Measurements from ENCODE around the gene GRAMD1A.

Gene GRAMD1A

GRCh38 chr19:34999498-35000337, at the start of gene GRAMD1A (continued):
- TF ChIP-seq, protein P1, sequence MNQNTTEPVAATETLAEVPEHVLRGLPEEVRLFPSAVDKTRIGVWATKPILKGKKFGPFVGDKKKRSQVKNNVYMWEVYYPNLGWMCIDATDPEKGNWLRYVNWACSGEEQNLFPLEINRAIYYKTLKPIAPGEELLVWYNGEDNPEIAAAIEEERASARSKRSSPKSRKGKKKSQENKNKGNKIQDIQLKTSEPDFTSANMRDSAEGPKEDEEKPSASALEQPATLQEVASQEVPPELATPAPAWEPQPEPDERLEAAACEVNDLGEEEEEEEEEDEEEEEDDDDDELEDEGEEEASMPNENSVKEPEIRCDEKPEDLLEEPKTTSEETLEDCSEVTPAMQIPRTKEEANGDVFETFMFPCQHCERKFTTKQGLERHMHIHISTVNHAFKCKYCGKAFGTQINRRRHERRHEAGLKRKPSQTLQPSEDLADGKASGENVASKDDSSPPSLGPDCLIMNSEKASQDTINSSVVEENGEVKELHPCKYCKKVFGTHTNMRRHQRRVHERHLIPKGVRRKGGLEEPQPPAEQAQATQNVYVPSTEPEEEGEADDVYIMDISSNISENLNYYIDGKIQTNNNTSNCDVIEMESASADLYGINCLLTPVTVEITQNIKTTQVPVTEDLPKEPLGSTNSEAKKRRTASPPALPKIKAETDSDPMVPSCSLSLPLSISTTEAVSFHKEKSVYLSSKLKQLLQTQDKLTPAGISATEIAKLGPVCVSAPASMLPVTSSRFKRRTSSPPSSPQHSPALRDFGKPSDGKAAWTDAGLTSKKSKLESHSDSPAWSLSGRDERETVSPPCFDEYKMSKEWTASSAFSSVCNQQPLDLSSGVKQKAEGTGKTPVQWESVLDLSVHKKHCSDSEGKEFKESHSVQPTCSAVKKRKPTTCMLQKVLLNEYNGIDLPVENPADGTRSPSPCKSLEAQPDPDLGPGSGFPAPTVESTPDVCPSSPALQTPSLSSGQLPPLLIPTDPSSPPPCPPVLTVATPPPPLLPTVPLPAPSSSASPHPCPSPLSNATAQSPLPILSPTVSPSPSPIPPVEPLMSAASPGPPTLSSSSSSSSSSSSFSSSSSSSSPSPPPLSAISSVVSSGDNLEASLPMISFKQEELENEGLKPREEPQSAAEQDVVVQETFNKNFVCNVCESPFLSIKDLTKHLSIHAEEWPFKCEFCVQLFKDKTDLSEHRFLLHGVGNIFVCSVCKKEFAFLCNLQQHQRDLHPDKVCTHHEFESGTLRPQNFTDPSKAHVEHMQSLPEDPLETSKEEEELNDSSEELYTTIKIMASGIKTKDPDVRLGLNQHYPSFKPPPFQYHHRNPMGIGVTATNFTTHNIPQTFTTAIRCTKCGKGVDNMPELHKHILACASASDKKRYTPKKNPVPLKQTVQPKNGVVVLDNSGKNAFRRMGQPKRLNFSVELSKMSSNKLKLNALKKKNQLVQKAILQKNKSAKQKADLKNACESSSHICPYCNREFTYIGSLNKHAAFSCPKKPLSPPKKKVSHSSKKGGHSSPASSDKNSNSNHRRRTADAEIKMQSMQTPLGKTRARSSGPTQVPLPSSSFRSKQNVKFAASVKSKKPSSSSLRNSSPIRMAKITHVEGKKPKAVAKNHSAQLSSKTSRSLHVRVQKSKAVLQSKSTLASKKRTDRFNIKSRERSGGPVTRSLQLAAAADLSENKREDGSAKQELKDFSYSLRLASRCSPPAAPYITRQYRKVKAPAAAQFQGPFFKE (tag by site-specific recombination; IDR thresholded peaks at IDR 0.05; ENCODE audit: borderline replicate concordance) = no peak
- TF ChIP-seq ZNF146 (tag by site-specific recombination; IDR thresholded peaks at IDR 0.05) = no peak
- TF ChIP-seq ZNF555 (tag by site-specific recombination; conservative IDR thresholded peaks at IDR 0.05) = no peak
- TF ChIP-seq ZNF449 (tag by site-specific recombination; IDR thresholded peaks at IDR 0.05) = peak; percentile 76
- peak; percentile 61 for TF ChIP-seq ZNF639 (tag by site-specific recombination; IDR thresholded peaks at IDR 0.05)
- TF ChIP-seq ZNF114 (tag by site-specific recombination; IDR thresholded peaks at IDR 0.05) = no peak
- TF ChIP-seq ZSCAN23 (tag by site-specific recombination; IDR thresholded peaks at IDR 0.05) = 0 out of 2 replicates have a peak, but pooled peaks have one; percentile 22
- TF ChIP-seq ZNF76 (tag by site-specific recombination; IDR thresholded peaks at IDR 0.05; ENCODE audit: borderline replicate concordance, low read depth) = peak; percentile 91
- TF ChIP-seq ZNF174 (tag by site-specific recombination; IDR thresholded peaks at IDR 0.05) = no peak
- no peak for TF ChIP-seq BCL11B (tag by site-specific recombination; IDR thresholded peaks at IDR 0.05; ENCODE audit: low read depth)
- peak; percentile 34; the same call in 1 of the 2 replicates for TF ChIP-seq ZNF18 (tag by site-specific recombination; IDR thresholded peaks at IDR 0.05)
- TF ChIP-seq ZNF10 (tag by site-specific recombination; IDR thresholded peaks at IDR 0.05) = peak; percentile 70; the same call in 1 of the 2 replicates
- TF ChIP-seq ZNF2 (tag by site-specific recombination; IDR thresholded peaks at IDR 0.05) = peak; percentile 87
- TF ChIP-seq ZNF707 (tag by site-specific recombination; IDR thresholded peaks at IDR 0.05) = no peak
- peak; percentile 79 for TF ChIP-seq EGR2 (tag by site-specific recombination; IDR thresholded peaks at IDR 0.05; ENCODE audit: low read depth)
- TF ChIP-seq, protein P2, sequence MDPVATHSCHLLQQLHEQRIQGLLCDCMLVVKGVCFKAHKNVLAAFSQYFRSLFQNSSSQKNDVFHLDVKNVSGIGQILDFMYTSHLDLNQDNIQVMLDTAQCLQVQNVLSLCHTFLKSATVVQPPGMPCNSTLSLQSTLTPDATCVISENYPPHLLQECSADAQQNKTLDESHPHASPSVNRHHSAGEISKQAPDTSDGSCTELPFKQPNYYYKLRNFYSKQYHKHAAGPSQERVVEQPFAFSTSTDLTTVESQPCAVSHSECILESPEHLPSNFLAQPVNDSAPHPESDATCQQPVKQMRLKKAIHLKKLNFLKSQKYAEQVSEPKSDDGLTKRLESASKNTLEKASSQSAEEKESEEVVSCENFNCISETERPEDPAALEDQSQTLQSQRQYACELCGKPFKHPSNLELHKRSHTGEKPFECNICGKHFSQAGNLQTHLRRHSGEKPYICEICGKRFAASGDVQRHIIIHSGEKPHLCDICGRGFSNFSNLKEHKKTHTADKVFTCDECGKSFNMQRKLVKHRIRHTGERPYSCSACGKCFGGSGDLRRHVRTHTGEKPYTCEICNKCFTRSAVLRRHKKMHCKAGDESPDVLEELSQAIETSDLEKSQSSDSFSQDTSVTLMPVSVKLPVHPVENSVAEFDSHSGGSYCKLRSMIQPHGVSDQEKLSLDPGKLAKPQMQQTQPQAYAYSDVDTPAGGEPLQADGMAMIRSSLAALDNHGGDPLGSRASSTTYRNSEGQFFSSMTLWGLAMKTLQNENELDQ (tag by site-specific recombination; IDR thresholded peaks at IDR 0.05; ENCODE audit: low read depth) = no peak
- no peak for TF ChIP-seq ZNF830 (tag by site-specific recombination; IDR thresholded peaks at IDR 0.05; ENCODE audit: low read depth)
- no peak for TF ChIP-seq ZNF529 (tag by site-specific recombination; IDR thresholded peaks at IDR 0.05; ENCODE audit: insufficient replicate concordance)
- no peak for TF ChIP-seq ZNF658 (tag by site-specific recombination; IDR thresholded peaks at IDR 0.05)
- no peak for TF ChIP-seq TRIM28 (IDR thresholded peaks at IDR 0.05; ENCODE audit: borderline replicate concordance, low read length)
- peak; percentile 97 for TF ChIP-seq ZXDB (tag by site-specific recombination; IDR thresholded peaks at IDR 0.05)
- peak; percentile 88; the same call in 1 of the 2 replicates for TF ChIP-seq ZNF561 (tag by site-specific recombination; IDR thresholded peaks at IDR 0.05; ENCODE audit: borderline replicate concordance)
- no peak for TF ChIP-seq ZBTB1 (tag by site-specific recombination; IDR thresholded peaks at IDR 0.05)
- TF ChIP-seq, protein P3, sequence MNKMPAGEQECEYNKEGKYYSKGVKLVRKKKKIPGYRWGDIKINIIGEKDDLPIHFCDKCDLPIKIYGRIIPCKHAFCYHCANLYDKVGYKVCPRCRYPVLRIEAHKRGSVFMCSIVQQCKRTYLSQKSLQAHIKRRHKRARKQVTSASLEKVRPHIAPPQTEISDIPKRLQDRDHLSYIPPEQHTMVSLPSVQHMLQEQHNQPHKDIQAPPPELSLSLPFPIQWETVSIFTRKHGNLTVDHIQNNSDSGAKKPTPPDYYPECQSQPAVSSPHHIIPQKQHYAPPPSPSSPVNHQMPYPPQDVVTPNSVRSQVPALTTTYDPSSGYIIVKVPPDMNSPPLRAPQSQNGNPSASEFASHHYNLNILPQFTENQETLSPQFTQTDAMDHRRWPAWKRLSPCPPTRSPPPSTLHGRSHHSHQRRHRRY (tag by site-specific recombination; IDR thresholded peaks at IDR 0.05) = 0 out of 2 replicates have a peak, but pooled peaks have one; percentile 18
- no peak for TF ChIP-seq ZNF768 (tag by site-specific recombination; IDR thresholded peaks at IDR 0.05)
